ENCODE data around the gene LARP1.
A peak's percentile ranks its signal among the peaks of the same experiment; 100 is the strongest.

The LARP1 gene

GRCh38 chr5:154709368-154710305, 45.5 kb upstream of the LARP1 start:
- TF ChIP-seq, protein P1, sequence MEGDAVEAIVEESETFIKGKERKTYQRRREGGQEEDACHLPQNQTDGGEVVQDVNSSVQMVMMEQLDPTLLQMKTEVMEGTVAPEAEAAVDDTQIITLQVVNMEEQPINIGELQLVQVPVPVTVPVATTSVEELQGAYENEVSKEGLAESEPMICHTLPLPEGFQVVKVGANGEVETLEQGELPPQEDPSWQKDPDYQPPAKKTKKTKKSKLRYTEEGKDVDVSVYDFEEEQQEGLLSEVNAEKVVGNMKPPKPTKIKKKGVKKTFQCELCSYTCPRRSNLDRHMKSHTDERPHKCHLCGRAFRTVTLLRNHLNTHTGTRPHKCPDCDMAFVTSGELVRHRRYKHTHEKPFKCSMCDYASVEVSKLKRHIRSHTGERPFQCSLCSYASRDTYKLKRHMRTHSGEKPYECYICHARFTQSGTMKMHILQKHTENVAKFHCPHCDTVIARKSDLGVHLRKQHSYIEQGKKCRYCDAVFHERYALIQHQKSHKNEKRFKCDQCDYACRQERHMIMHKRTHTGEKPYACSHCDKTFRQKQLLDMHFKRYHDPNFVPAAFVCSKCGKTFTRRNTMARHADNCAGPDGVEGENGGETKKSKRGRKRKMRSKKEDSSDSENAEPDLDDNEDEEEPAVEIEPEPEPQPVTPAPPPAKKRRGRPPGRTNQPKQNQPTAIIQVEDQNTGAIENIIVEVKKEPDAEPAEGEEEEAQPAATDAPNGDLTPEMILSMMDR (IDR thresholded peaks at IDR 0.05; ENCODE audit: low read depth, low read length): no peak
- no peak for TF ChIP-seq POLR2A (IDR thresholded peaks at IDR 0.05; ENCODE audit: extremely low read depth, insufficient read length)
- TF ChIP-seq MYC (IDR thresholded peaks at IDR 0.05; ENCODE audit: low read depth, low read length): no peak
- TF ChIP-seq, protein P2, sequence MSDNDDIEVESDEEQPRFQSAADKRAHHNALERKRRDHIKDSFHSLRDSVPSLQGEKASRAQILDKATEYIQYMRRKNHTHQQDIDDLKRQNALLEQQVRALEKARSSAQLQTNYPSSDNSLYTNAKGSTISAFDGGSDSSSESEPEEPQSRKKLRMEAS (IDR thresholded peaks at IDR 0.05; ENCODE audit: low read depth, low read length): no peak
- no peak overlapping the region for H3K4me3 ChIP-seq (ENCODE audit: low read depth, low read length)
- no peak for DNase-seq (ENCODE audit: low read depth)

DNA sequence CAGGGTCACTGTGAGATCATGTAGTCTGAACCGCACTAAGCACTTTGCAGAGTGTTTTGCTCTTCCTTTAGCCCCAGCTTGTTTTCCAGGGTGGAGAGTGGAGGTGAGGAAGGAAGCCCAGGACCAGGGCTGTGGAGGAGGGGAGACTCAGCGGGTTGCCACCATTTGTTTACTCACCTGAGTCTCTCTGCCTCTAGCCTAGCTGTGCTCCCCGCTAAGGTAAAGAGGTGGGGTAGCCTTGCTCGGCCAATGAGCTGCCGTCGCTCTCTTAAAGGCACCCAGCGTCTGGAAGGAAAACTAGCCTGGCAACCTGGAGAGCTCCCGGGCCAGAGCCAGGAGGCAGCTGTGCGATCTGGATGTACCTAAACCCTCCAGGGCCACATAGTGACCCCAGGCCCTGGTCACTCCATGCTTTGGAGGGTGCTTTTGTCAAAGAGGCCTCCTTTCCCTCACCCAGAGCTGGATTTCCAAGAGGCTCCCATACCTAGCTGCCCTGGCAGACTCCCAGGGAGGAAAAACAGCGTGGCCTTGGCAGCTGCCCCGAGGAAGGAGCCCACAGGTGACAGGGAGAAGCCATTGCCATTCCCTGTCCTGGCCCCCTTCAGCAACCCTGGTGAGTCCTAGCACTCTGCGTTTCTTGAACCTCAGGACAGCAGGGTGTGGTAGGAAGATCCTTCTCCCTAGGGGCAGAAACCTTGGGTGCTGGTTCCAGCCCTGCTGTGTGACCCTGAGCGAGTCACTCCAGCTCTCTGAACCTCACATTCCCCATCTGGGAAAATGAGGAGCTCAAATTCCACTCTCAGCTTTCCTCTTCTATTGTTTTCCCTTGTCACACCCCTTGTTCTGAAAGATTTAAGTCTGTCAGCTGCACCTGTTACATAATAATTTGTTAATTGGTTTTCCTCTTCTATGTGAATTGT, 42.4 kb upstream of the LARP1 start:
- TF ChIP-seq, protein P1 (IDR thresholded peaks at IDR 0.05; ENCODE audit: low read depth, low read length): no peak
- no peak for TF ChIP-seq POLR2A (IDR thresholded peaks at IDR 0.05; ENCODE audit: extremely low read depth, insufficient read length)
- no peak for TF ChIP-seq MYC (IDR thresholded peaks at IDR 0.05; ENCODE audit: low read depth, low read length)
- TF ChIP-seq, protein P2 (IDR thresholded peaks at IDR 0.05; ENCODE audit: low read depth, low read length): no peak
- DNase-seq (ENCODE audit: low read depth): no peak
- no peak overlapping the region for H3K4me3 ChIP-seq (ENCODE audit: low read depth, low read length)

GRCh38 chr5:154713615-154714125, 41.5 kb upstream of the LARP1 start:
- no peak for DNase-seq (ENCODE audit: low read depth)
- H3K4me3 ChIP-seq (ENCODE audit: low read depth, low read length): no peak overlapping the region
- TF ChIP-seq MYC (IDR thresholded peaks at IDR 0.05; ENCODE audit: low read depth, low read length): no peak
- TF ChIP-seq, protein P1 (IDR thresholded peaks at IDR 0.05; ENCODE audit: low read depth, low read length): no peak
- no peak for TF ChIP-seq POLR2A (IDR thresholded peaks at IDR 0.05; ENCODE audit: extremely low read depth, insufficient read length)
- TF ChIP-seq, protein P2 (IDR thresholded peaks at IDR 0.05; ENCODE audit: low read depth, low read length): no peak

DNA sequence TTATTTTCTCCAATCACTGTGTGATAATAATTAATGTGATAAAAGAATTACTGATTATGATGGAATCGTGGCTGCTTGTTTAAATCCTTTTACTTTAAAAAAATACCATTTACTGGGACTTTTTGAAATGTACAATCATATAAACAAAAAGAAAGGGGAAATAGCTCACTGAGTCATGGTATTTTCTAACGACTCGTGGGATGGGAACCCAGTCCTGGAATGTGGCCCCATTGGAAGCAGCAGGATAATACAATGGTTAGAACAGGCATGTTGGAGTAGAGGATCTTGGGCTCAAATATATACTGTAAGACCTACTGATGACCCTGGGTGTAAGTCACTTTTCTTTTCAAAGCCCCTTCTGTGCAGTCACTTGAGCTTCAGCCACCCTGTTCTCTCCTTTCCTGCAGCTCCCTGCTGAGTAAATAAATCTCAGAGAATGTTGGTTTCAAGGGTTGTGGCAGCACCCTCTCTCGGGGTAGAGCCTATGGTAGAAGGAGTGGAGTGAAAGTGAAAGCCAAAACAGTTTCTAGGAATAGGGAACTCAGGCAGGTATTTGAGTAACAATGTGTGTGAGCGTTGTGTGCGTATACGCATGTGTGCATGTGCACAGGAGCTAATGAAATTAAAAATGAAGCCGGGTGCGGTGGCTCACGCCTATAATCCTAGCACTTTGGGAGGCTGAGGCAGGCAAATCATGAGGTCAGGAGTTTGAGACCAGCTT, 40.8 kb upstream of the LARP1 start:
- no peak overlapping the region for H3K4me3 ChIP-seq (ENCODE audit: low read depth, low read length)
- DNase-seq (ENCODE audit: low read depth): peak; percentile 37
- no peak for TF ChIP-seq POLR2A (IDR thresholded peaks at IDR 0.05; ENCODE audit: extremely low read depth, insufficient read length)
- TF ChIP-seq, protein P2 (IDR thresholded peaks at IDR 0.05; ENCODE audit: low read depth, low read length): no peak

GRCh38 chr5:154721481-154722058, 33.6 kb upstream of the LARP1 start:
- no peak for DNase-seq (ENCODE audit: low read depth)
- no peak for TF ChIP-seq MYC (IDR thresholded peaks at IDR 0.05; ENCODE audit: low read depth, low read length)
- TF ChIP-seq, protein P1 (IDR thresholded peaks at IDR 0.05; ENCODE audit: low read depth, low read length): no peak
- TF ChIP-seq, protein P2 (IDR thresholded peaks at IDR 0.05; ENCODE audit: low read depth, low read length): no peak
- no peak for TF ChIP-seq POLR2A (IDR thresholded peaks at IDR 0.05; ENCODE audit: extremely low read depth, insufficient read length)
- no peak overlapping the region for H3K4me3 ChIP-seq (ENCODE audit: low read depth, low read length)

Data from NB4 (cell line).